Measurements from ENCODE around the gene DPM3. TPM values are rescaled to one million over a fixed set of nuclear protein-coding genes. Genes with fewer than 3 reads are reported as not detected.

The DPM3 gene
- total and polyA plus RNA-seq, 9 of the 15 experiments (the other 6 are each of a cell fraction or from before 2014, with no cell fraction given), result 3.7 to 120 (median 36.4) TPM

- TF ChIP-seq NFIC (IDR thresholded peaks at IDR 0.05) (no peak), NFRKB (IDR thresholded peaks at IDR 0.05; ENCODE audit: low read depth) (peak; percentile 85), DLX4 (CRISPR knock-in tag; IDR thresholded peaks at IDR 0.05) (no peak), ZNF175 (CRISPR knock-in tag; IDR thresholded peaks at IDR 0.05; ENCODE audit: low read depth) (peak; percentile 62; the same call in 1 of the 2 replicates), NR2C2 (CRISPR knock-in tag; IDR thresholded peaks at IDR 0.05) (no peak; the same call in 1 of the 2 replicates), NR2C2 (tag; IDR thresholded peaks at IDR 0.05) (peak; percentile 93), VEZF1 (CRISPR knock-in tag; IDR thresholded peaks at IDR 0.05) (peak; percentile 49; the same call in 1 of the 2 replicates), SMC3 (conservative IDR thresholded peaks at IDR 0.05; ENCODE audit: insufficient read depth, low read depth, low read length) (no peak), FOXK1 (CRISPR knock-in tag; IDR thresholded peaks at IDR 0.05; ENCODE audit: borderline replicate concordance) (no peak), TEAD1 (CRISPR knock-in tag; IDR thresholded peaks at IDR 0.05) (peak in 1 of 2 experiments; percentile 74; a peak in 1 of 4 replicates), ZNF282 (CRISPR knock-in tag; IDR thresholded peaks at IDR 0.05) (no peak), ZBTB40 (IDR thresholded peaks at IDR 0.05) (peak; percentile 92), ZBTB40 (CRISPR knock-in tag; IDR thresholded peaks at IDR 0.05) (no peak; the same call in 1 of the 2 replicates)
- TF ChIP-seq, protein P1, sequence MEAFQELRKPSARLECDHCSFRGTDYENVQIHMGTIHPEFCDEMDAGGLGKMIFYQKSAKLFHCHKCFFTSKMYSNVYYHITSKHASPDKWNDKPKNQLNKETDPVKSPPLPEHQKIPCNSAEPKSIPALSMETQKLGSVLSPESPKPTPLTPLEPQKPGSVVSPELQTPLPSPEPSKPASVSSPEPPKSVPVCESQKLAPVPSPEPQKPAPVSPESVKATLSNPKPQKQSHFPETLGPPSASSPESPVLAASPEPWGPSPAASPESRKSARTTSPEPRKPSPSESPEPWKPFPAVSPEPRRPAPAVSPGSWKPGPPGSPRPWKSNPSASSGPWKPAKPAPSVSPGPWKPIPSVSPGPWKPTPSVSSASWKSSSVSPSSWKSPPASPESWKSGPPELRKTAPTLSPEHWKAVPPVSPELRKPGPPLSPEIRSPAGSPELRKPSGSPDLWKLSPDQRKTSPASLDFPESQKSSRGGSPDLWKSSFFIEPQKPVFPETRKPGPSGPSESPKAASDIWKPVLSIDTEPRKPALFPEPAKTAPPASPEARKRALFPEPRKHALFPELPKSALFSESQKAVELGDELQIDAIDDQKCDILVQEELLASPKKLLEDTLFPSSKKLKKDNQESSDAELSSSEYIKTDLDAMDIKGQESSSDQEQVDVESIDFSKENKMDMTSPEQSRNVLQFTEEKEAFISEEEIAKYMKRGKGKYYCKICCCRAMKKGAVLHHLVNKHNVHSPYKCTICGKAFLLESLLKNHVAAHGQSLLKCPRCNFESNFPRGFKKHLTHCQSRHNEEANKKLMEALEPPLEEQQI (IDR thresholded peaks at IDR 0.05), result no peak
These were observed 4.8 kb downstream of the DPM3 start, which contains the start of gene SLC50A1 (continued) for GRCh38 chr1:155135415-155136028.

Data from K562 (cell line).